SK-N-SH (cell line): ENCODE measurements around the gene ATF6B.

Experiments
- GABPA ChIP-seq: IDR thresholded peaks from 2 replicates; pipeline ENCODE4 v1.4.0; 2012; ENCODE audit warnings: low read depth, mild to moderate bottlenecking
- IRF3 ChIP-seq: fragments of 150-350 bp; IDR thresholded peaks from 2 replicates; pipeline ENCODE4 v1.6.1; 2016; ENCODE audit warnings: mild to moderate bottlenecking, low read depth, low read length
- NRF1 ChIP-seq: IDR thresholded peaks from 2 replicates; pipeline ENCODE4 v1.6.1; 2012; ENCODE audit warnings: low read depth, mild to moderate bottlenecking, low read length
- PBX3 ChIP-seq: IDR thresholded peaks from 2 replicates; pipeline ENCODE4; 2012
- POLR2AphosphoS5 ChIP-seq: IDR thresholded peaks from 2 replicates; pipeline ENCODE4 v1.6.1; 2012; ENCODE audit warnings: low read depth, low read length
- RAD21 ChIP-seq: IDR thresholded peaks from 2 replicates; pipeline ENCODE4 v1.6.1; 2012; ENCODE audit warnings: mild to moderate bottlenecking, low read length
- SIN3A ChIP-seq: IDR thresholded peaks from 2 replicates; pipeline ENCODE4 v1.6.1; 2012; ENCODE audit warnings: low read depth, mild to moderate bottlenecking, low read length, moderate library complexity, borderline replicate concordance
- SMC3 ChIP-seq: IDR thresholded peaks from 2 replicates; pipeline ENCODE4 v1.6.1; 2012; ENCODE audit warnings: low read depth, low read length, improper control_type of control experiment
- TAF1 ChIP-seq: IDR thresholded peaks from 2 replicates; pipeline ENCODE4 v1.6.1; 2012; ENCODE audit warnings: low read depth, mild to moderate bottlenecking, low read length, moderate library complexity, borderline replicate concordance
- USF2 ChIP-seq: fragments of 150-350 bp; IDR thresholded peaks from 2 replicates; pipeline ENCODE4 v1.6.1; 2017; ENCODE audit warnings: antibody characterized with exemption, low read length, low read depth, borderline replicate concordance
- TF ChIP-seq, protein P1 (sequence below): fragments of 200-600 bp; sonication (generic); IDR thresholded peaks from 2 replicates; pipeline ENCODE4 v1.6.1; 2017; ENCODE audit warnings: antibody characterized with exemption, mild to moderate bottlenecking, moderate library complexity

DNA sequence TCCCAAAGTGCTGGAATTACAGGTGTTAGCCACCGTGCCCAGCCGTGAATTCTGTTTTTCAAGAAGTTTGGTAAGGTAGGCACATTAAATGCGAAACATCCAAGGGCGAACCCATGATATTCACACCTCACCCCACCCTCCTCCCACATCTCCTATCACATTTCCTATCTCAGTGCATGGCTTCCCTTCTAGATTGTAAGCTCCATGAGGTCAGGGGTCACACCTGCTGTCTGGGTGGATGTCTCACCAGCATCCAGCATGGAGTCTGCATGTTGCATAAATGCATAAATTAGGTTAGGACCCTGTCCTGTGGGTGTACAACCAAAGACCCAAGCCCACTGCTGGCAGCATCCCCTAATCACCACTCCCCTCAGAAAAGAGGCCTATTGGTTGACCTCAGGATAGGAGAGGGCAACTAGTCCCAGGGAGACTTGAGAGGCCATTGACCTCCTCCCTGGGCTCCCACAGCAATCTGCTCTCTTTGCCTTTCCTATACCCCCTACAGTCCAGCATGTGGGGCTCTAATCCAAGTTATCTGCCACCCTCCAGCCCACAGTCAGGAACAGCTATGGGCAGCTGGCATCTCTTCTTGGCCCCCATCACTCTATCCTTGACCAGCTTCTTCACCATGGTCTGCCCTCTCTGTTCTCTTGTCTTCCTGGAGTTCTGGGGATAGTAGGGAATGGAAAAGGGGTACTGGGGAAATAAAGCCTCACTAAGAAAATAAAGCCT, 19.5 kb upstream of the ATF6B start:
- TF ChIP-seq, protein P1, sequence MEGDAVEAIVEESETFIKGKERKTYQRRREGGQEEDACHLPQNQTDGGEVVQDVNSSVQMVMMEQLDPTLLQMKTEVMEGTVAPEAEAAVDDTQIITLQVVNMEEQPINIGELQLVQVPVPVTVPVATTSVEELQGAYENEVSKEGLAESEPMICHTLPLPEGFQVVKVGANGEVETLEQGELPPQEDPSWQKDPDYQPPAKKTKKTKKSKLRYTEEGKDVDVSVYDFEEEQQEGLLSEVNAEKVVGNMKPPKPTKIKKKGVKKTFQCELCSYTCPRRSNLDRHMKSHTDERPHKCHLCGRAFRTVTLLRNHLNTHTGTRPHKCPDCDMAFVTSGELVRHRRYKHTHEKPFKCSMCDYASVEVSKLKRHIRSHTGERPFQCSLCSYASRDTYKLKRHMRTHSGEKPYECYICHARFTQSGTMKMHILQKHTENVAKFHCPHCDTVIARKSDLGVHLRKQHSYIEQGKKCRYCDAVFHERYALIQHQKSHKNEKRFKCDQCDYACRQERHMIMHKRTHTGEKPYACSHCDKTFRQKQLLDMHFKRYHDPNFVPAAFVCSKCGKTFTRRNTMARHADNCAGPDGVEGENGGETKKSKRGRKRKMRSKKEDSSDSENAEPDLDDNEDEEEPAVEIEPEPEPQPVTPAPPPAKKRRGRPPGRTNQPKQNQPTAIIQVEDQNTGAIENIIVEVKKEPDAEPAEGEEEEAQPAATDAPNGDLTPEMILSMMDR, result no peak
- TF ChIP-seq RAD21 (no peak), SIN3A (no peak), IRF3 (no peak), NRF1 (no peak), GABPA (no peak), POLR2AphosphoS5 (no peak), USF2 (no peak), SMC3 (no peak), PBX3 (no peak), TAF1 (no peak)
